CD14-positive monocyte (primary cell): ENCODE measurements around the gene ZNF761. TPM values are rescaled to one million over a fixed set of nuclear protein-coding genes. Genes with fewer than 3 reads are reported as not detected.
A peak's percentile ranks its signal among the peaks of the same experiment; 100 is the strongest.
"Not testable (repeated sequence)": the region's sequence is repeated elsewhere in the genome, so short reads cannot be mapped to it uniquely, and the experiment has no call there.

Source experiments
- DNase-seq, 3 donors: peaks; one replicate each; pipeline ENCODE4 v3.0.0-alpha.2; 2011 to 2022
- H2AFZ ChIP-seq: 2 replicates; pipeline ENCODE4 v1.6.0; 2012; ENCODE audit warnings: mild to moderate bottlenecking, low read depth, low read length, inconsistent platforms; ENCODE audit not compliant: insufficient read depth, poor library complexity, severe bottlenecking
- H3K27ac ChIP-seq, 2 donors: 1 replicate in 1 of 2; 2 replicates in 1 of 2; pipeline ENCODE4 v1.5.1; 2012 to 2013; ENCODE audit warnings: low read length in 2 of 2, control low read depth in 1 of 2, inconsistent platforms in 1 of 2, low read depth in 1 of 2, mild to moderate bottlenecking in 1 of 2
- H3K27me3 ChIP-seq, 2 donors: one replicate each; pipeline versions ENCODE4 v1.6.0 to v1.6.1; 2011 to 2013; ENCODE audit warnings: low read length in 2 of 2; ENCODE audit not compliant: control insufficient read depth in 2 of 2, insufficient read depth in 2 of 2
- H3K36me3 ChIP-seq, 2 donors: replicated peaks in 1 of 2; 1 replicate in 1 of 2; 2 replicates in 1 of 2; pipeline versions ENCODE4 v1.5.1 to v1.6.1; 2012 to 2013; ENCODE audit warnings: low read length in 2 of 2, control low read depth in 1 of 2, inconsistent platforms in 1 of 2, mild to moderate bottlenecking in 1 of 2; ENCODE audit not compliant: insufficient read depth in 2 of 2, control insufficient read depth in 1 of 2
- H3K4me1 ChIP-seq, 2 donors: 1 replicate in 1 of 2; 2 replicates in 1 of 2; pipeline versions ENCODE4 v1.5.1 to v1.6.1; 2012 to 2013; ENCODE audit warnings: low read length in 2 of 2, control low read depth in 1 of 2, inconsistent platforms in 1 of 2, mild to moderate bottlenecking in 1 of 2, moderate library complexity in 1 of 2; ENCODE audit not compliant: insufficient read depth in 2 of 2, control insufficient read depth in 1 of 2
- H3K4me2 ChIP-seq: replicated peaks from 2 replicates; pipeline ENCODE3; 2012; ENCODE audit warnings: low read length, moderate library complexity, mild to moderate bottlenecking; ENCODE audit not compliant: poor library complexity, severe bottlenecking; ENCODE audit errors: extremely low read depth
- H3K4me3 ChIP-seq, 3 experiments: fragments of 200-600 bp in 1 of 3; sonication (generic) in 1 of 3; replicated peaks in 1 of 3; 1 replicate in 2 of 3; 2 replicates in 1 of 3; pipeline ENCODE4 v1.5.1; 2011 to 2013; ENCODE audit warnings: low read length in 3 of 3, mild to moderate bottlenecking in 3 of 3, control low read depth in 2 of 3, low read depth in 2 of 3, inconsistent platforms in 1 of 3, moderate library complexity in 1 of 3
- H3K79me2 ChIP-seq: 2 replicates; pipeline ENCODE4 v1.6.0; 2012; ENCODE audit warnings: mild to moderate bottlenecking, control low read depth, inconsistent platforms, low read length, moderate library complexity; ENCODE audit not compliant: insufficient read depth
- H3K9ac ChIP-seq: 2 replicates; pipeline ENCODE4 v1.6.0; 2017; ENCODE audit warnings: low read length, mild to moderate bottlenecking; ENCODE audit not compliant: insufficient read depth, poor library complexity, severe bottlenecking
- H3K9me3 ChIP-seq, 2 donors: replicated peaks in 1 of 2; 1 replicate in 1 of 2; 2 replicates in 1 of 2; pipeline versions ENCODE4 v1.5.1 to v1.6.1; 2012 to 2013; ENCODE audit warnings: low read length in 2 of 2, control low read depth in 1 of 2; ENCODE audit not compliant: control insufficient read depth in 1 of 2, insufficient read depth in 1 of 2
- H4K20me1 ChIP-seq: 2 replicates; pipeline ENCODE4 v1.6.0; 2012; ENCODE audit warnings: mild to moderate bottlenecking, low read length, control low read depth, moderate library complexity; ENCODE audit not compliant: insufficient read depth
- H3K27ac Mint-ChIP-seq, 7 donors: one replicate each; pipeline ENCODE4 v1.8.0; 2020; ENCODE audit warnings: mild to moderate bottlenecking in 7 of 7, mixed read lengths in 7 of 7, moderate library complexity in 6 of 7, inconsistent platforms in 2 of 7
- H3K27me3 Mint-ChIP-seq, 3 donors: one replicate each; pipeline ENCODE4 v1.8.0; 2021 to 2022; ENCODE audit warnings: low read depth in 3 of 3, mild to moderate bottlenecking in 3 of 3, mixed read lengths in 3 of 3, moderate library complexity in 3 of 3, inconsistent platforms in 1 of 3
- H3K36me3 Mint-ChIP-seq, 2 donors: one replicate each; pipeline ENCODE4 v1.8.0; 2020; ENCODE audit warnings: mixed read lengths in 2 of 2, inconsistent platforms in 1 of 2, mild to moderate bottlenecking in 1 of 2
- H3K4me1 Mint-ChIP-seq: one replicate; pipeline ENCODE4 v1.8.0; 2020; ENCODE audit warnings: mild to moderate bottlenecking, mixed read lengths
- H3K4me3 Mint-ChIP-seq, 2 donors: one replicate each; pipeline ENCODE4 v1.8.0; 2020; ENCODE audit warnings: mild to moderate bottlenecking in 2 of 2, mixed read lengths in 2 of 2, moderate library complexity in 1 of 2
- H3K9me3 Mint-ChIP-seq, 7 donors: one replicate each; pipeline ENCODE4 v1.8.0; 2020 to 2022; ENCODE audit warnings: mixed read lengths in 7 of 7, mild to moderate bottlenecking in 6 of 7, moderate library complexity in 6 of 7, inconsistent platforms in 2 of 7
- WGBS: methylation state at CpG from one replicate; pipeline ENCODE4 v1.1.5; 2013; ENCODE audit warnings: missing lambda C conversion rate; ENCODE audit not compliant: insufficient coverage; 5-methylcytosine and 5-hydroxymethylcytosine counted together
- intact Hi-C, 2 donors: fragments of 100-400 bp; cut with micrococcal nuclease; formaldehyde crosslinking; loops; one replicate each; pipeline versions ENCODE4 v1.15.0 to v1.15.1; 2023
- polyA plus RNA-seq, 3 donors: library from polyadenylated mRNA; depleted of rRNA in 1 of 3; unstranded in 2 of 3; stranded (reverse) in 1 of 3; fragments of 300-500 nt in 2 of 3; fragments of >200 nt in 1 of 3; fragmentation: Illumina TruSeq in 2 of 3; gene quantifications; 1 replicate in 2 of 3; 2 replicates in 1 of 3; pipeline ENCODE4 v1.2.3, GENCODE V29; 2012 to 2021
- TF ChIP-seq, protein P1 (sequence below): fragments of 200-600 bp; IDR thresholded peaks from one replicate; pipeline ENCODE4 v1.8.0; 2022; ENCODE audit warnings: antibody characterized with exemption, mild to moderate bottlenecking

Gene ZNF761
- polyA plus RNA-seq, 3 donors = 3.4 to 6.1 (median 5.6) TPM

DNA sequence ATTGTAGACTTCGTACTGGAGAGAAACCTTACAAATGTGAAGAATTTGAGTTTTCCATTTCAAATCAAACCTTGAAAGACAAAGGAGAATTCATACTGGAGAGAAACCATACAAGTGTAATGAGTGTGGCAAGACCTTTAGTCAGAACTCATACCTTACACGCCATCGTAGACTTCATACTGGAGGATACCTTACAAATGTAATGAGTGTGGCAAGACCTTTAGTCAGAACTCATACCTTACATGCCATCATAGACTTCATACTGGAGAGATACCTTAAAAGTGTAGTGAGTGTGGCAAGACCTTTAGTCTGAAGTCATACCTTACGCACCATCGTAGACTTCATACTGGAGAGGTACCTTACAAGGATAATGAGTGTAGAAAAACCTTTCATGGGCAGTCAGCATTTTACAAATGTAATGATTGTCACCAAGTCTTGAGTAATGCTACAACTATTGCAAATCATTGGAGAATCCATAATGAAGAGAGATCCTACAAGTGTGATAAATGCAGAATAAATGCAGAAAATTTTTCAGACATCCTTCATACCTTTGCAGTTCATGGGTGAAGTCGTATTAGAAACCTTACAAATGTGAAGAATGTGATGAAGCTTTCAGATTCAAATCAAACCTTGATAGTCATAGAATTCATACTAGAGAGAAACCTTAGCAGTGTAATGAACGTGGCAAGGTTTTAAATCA lies 22.1 kb upstream of the ZNF761 start:
- Histone ChIP-seq H3K27me3 (no peaks in the 10 kb centered on the region), H3K27ac (no peak overlapping the region), H3K4me2 (no peak overlapping the region), H3K9ac (no peak overlapping the region), H3K4me3 (peak overlapping the region in 1 of 3 experiments; percentile 37), H4K20me1 (no peaks in the 10 kb centered on the region), H3K9me3 (peaks cover 53 to 99% of the 10 kb centered on the region in 2 donors), H3K79me2 (no peaks in the 10 kb centered on the region), H3K4me1 (no peaks in the 10 kb centered on the region), H2AFZ (no peak overlapping the region), H3K36me3 (peaks cover 31 to 51% of the 10 kb centered on the region in 2 donors)
- intact Hi-C loops = no loop called here
- Mint-ChIP-seq H3K27ac (no peak overlapping the region), H3K4me3 (no peak overlapping the region), H3K4me1 (no peaks in the 10 kb centered on the region), H3K9me3 (peaks cover 61 to 98% (median 89%) of the 10 kb centered on the region in 7 donors), H3K27me3 (no peaks in the 10 kb centered on the region), H3K36me3 (peaks cover 36 to 42% of the 10 kb centered on the region in 2 donors)
- no CpG with 5 or more reads among the region's 7 CpGs for WGBS
- no peak for DNase-seq
- TF ChIP-seq, protein P1, sequence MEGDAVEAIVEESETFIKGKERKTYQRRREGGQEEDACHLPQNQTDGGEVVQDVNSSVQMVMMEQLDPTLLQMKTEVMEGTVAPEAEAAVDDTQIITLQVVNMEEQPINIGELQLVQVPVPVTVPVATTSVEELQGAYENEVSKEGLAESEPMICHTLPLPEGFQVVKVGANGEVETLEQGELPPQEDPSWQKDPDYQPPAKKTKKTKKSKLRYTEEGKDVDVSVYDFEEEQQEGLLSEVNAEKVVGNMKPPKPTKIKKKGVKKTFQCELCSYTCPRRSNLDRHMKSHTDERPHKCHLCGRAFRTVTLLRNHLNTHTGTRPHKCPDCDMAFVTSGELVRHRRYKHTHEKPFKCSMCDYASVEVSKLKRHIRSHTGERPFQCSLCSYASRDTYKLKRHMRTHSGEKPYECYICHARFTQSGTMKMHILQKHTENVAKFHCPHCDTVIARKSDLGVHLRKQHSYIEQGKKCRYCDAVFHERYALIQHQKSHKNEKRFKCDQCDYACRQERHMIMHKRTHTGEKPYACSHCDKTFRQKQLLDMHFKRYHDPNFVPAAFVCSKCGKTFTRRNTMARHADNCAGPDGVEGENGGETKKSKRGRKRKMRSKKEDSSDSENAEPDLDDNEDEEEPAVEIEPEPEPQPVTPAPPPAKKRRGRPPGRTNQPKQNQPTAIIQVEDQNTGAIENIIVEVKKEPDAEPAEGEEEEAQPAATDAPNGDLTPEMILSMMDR = no peak

- H3K4me2 ChIP-seq, intact Hi-C loops, H3K27me3 Mint-ChIP-seq, H3K36me3 ChIP-seq, H3K79me2 ChIP-seq, H3K36me3 Mint-ChIP-seq, H2AFZ ChIP-seq, DNase-seq, H3K9ac ChIP-seq, H3K4me3 Mint-ChIP-seq, H3K27ac Mint-ChIP-seq, H4K20me1 ChIP-seq, H3K4me1 ChIP-seq, H3K4me1 Mint-ChIP-seq, H3K27me3 ChIP-seq, H3K27ac ChIP-seq, H3K4me3 ChIP-seq: not testable (repeated sequence)
- H3K9me3 ChIP-seq = peaks cover 33 to 36% of the 10 kb centered on the region in 2 donors
- WGBS = no CpG with 5 or more reads among the region's 11 CpGs
- H3K9me3 Mint-ChIP-seq = peaks cover 18 to 48% (median 37%) of the 10 kb centered on the region in 7 donors
Measured at GRCh38 chr19:53420520-53421315, 11.1 kb upstream of the ZNF761 start.
